Measurements from ENCODE around the gene IRGM.
"Not testable (repeated sequence)": the region's sequence is repeated elsewhere in the genome, so short reads cannot be mapped to it uniquely, and the experiment has no call there.

Gene IRGM

GRCh38 chr5:150846308-150846653, at the start of gene IRGM:
Gene IRGM, plus strand, starts transcription at chr5:150846521. Its CDS starts 1,603 bp downstream, at chr5:150848124.
- DNase-seq, result peak; percentile 66

GRCh38 chr5:150797384-150797783, 48.9 kb upstream of the IRGM start:
- no peak for DNase-seq

GRCh38 chr5:150801117-150801927, 45.0 kb upstream of the IRGM start:
- DNase-seq, result peak; percentile 66

GRCh38 chr5:150804388-150804787, 41.9 kb upstream of the IRGM start:
- DNase-seq, result no peak

GRCh38 chr5:150809363-150809762, 37.0 kb upstream of the IRGM start:
- no peak for DNase-seq

DNA sequence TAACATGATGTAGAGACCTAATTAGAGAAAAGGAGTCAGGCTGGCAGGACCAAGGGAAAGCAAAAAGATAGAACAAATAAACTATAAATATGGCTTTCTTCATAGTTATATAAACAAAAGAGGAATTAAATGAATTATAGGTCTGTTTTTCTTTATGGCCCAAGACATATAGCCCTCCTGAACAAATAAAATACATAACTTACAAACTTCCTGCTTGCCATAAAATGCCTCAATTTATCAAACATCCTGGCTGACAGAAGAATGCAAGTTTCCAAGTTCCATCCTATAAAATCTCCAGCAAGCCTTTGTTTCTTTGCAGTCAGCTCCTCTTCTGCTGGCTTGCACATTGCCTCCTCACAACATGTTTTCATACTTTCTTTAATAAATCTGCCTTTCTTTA, 31.3 kb upstream of the IRGM start:
- DNase-seq, result no peak

DNA sequence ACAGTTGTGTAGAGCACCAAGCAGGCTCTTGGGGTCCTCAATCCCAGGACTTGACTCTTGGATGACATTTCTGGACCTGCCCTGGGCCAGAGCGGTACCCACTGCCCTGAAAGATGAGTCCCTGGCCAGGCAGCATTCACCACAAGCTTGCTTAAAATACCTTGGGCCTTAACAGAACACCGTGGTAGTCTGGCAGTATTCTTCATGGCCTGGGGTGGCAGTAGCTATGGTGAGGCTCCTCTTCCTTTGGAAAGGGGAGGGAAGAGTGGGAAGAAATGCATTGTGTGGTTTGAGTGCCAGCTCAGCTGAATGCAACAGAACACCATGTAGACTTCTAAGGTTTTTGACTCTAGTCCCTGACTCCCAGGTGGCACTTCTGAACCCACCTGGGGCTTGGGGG, 29.4 kb upstream of the IRGM start:
- DNase-seq, result no peak

DNA sequence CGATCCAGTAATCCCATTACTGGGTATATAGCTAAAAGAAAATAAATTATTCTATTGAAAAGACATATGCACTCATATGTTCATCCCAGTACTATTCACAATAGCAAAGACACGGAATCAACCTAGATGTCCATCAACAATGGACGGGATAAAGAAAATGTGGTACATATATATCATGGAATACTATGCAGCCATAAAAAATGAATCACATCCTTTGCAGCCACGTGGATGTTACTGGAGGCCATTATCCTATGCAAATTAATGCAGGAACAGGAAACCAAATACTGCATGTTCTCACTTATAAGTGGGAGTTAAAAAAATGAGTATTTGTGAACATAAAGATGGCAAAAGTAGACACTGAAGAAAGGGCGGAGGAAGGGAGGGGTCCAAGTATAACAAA, 16.6 kb upstream of the IRGM start:
- no peak for DNase-seq

- DNase-seq, result not testable (repeated sequence)
Observed at GRCh38 chr5:150831821-150832220, 14.5 kb upstream of the IRGM start.

GRCh38 chr5:150836064-150836463, 10.3 kb upstream of the IRGM start:
- DNase-seq, result no peak

DNA sequence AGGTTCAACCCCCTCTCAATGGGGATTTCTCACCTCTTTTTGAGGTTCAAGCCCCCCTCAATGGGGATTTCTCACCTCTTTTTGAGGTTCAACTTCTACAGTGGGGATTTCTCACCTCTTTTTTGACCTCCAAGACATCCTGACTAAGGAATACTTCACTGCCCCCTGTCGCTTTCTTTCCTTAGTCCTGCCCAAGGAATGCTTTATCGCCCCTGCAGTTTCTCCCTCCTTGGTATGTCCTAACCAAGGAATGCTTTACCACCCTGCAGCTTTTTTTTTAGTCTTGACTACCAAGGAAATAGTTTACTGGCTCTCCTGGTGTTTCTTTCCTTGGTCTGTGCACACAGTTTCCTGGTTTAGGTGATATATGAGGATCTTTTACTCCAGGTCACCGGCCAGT, 9.6 kb upstream of the IRGM start:
- DNase-seq, result no peak

GRCh38 chr5:150845185-150845859, 999 bp upstream of the IRGM start:
- DNase-seq, result not testable (repeated sequence)

DNA sequence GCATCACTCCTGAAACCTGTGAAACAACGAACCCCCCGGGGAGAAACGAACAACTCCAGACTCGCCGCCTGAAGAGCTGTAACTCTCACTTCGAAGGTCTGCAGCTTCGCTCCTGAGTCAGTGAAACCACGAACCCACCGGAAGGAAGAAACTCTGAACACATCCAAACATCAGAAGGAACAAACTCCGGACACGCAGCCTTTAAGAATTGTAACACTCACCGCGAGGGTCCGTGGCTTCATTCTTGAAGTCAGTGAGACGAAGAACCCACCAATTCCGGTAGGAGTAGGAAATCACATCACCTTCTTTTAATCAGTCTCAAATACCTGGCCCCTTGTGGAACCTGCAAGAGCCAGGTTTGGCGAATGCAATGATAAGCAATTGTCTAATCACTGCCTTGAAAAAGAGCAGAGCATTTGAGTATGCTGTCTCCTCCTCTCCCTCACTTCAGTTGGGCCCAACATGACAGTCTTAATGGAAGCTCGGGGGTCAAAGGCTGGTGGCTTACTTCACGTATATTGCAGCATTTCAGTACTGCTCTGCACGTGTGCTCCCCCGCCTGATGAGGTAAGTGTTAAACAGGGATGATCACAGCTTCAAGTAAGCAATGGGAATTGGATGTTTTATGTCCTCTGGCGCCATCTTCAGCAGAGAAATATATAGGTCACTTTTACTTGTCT, 473 bp downstream of the IRGM start:
- DNase-seq, result peak; percentile 83

DNA sequence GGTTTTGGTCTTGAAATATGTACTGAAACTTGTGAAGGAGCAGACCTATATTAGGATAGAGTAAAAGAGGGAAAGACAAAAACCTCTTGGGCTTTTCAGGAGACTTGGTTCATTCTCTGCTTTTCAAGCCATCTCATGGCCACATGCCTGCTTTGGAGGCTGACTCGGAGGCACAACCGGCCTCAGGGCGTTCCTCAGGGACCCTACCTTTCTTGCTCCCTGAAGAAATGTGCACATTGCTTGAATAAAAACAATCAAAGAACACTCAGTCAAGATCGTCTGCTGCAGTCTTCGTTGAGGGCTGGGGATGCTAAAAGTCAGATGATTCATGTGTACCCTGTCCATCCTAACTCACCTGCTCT, 994 bp downstream of the IRGM start:
- DNase-seq, result no peak

- no peak for DNase-seq
Observed at GRCh38 chr5:150848271-150848670, 1.9 kb downstream of the IRGM start.

DNA sequence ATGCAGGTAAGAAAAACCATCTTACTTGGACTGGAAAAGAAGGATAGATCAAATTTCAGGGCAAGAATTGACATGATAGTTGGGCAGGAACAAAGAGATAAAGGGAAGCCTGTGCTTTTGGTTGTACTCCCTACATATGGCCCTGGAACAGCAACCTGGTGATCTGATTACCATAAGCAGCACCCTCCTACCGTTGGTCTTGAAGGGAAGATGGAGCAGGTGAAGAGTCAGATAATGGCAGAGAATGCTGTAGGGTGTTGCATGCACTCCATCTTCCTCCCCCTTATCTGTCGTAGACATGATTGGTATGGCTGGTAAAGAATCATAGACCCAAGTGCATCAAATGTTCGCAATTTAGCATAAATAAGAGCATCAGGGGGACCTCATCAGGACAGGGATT, 4.7 kb downstream of the IRGM start:
- DNase-seq, result no peak

DNA sequence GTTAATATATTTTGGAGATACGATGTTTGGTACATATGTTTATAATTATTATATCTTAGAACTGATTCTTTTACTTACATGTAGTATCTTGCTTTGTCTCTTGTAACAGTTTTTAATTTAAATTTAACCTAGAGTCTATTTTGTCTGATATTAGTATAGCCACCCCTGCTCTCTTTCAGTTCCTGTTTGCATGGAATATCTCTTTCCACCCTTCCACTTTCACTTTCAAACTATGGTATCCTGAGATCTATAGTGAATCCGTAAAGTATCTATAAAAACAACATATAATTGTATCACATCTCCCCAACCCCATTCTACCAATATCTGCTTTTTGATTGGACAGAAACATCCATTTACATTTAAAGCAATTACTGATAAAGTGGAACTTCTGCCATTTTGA, 7.2 kb downstream of the IRGM start:
- no peak for DNase-seq

DNA sequence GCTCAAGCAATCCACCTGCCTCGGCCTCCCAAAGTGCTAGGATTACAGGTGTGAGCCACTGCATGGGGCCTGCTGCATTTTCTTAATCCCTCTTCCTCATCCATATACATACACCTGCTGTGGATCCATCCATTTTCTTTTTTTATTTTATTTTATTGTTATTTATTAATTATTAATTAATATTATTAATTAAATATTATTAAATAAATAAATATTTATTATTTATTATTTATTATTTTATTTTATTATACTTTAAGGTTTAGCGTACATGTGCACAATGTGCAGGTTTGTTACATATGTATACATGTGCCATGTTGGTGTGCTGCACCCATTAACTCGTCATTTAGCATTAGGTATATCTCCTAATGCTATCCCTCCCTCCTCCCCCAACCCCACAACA, 10.4 kb downstream of the IRGM start:
- DNase-seq, result not testable (repeated sequence)

DNA sequence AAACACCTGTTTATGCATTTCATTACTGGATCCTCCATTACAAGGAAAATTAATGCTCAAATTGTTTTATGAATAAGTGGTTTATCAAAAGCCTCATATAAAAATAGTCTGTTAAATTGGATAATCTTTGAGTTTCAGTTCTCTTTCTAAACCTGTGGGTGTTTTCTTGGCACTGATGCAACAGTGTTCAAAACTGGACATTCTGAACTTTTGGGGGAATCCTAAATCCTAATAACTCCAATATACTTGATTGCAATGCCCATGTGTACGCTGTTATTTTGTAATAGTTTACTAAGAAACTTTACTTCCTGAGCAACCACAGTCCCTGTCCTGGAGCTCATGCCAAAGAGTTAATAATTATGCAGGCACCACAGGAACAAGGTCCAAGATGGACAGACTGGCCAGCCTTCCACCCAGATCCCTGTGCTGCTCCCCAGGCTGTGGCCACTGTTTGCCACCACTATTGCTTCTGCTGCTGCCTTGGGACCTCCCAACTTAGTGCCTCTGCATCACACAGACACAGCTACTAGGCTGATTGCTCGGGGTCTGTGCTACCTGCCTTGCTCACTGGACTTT, 14.0 kb downstream of the IRGM start:
- no peak for DNase-seq

- no peak for DNase-seq
Observed at GRCh38 chr5:150862070-150862469, 15.7 kb downstream of the IRGM start.

DNA sequence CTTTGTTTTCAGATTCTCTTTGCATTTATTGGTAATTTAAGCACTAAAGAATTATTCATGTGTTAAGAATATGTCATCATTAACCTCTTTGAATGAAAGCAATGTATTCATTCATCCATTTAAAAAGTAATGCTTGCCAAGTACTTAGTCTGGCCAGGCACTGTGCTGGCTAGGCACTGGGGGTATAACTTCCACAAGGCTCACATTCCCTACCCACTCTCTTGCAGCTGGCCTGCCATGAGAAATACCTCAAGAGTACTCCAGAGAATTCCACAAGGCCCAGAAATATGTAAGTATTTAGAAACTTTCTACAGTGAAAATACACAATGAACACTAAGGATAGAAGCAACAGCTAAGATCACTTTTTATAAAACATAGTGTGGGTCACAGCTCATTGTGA, 33.0 kb downstream of the IRGM start:
- no peak for DNase-seq

DNA sequence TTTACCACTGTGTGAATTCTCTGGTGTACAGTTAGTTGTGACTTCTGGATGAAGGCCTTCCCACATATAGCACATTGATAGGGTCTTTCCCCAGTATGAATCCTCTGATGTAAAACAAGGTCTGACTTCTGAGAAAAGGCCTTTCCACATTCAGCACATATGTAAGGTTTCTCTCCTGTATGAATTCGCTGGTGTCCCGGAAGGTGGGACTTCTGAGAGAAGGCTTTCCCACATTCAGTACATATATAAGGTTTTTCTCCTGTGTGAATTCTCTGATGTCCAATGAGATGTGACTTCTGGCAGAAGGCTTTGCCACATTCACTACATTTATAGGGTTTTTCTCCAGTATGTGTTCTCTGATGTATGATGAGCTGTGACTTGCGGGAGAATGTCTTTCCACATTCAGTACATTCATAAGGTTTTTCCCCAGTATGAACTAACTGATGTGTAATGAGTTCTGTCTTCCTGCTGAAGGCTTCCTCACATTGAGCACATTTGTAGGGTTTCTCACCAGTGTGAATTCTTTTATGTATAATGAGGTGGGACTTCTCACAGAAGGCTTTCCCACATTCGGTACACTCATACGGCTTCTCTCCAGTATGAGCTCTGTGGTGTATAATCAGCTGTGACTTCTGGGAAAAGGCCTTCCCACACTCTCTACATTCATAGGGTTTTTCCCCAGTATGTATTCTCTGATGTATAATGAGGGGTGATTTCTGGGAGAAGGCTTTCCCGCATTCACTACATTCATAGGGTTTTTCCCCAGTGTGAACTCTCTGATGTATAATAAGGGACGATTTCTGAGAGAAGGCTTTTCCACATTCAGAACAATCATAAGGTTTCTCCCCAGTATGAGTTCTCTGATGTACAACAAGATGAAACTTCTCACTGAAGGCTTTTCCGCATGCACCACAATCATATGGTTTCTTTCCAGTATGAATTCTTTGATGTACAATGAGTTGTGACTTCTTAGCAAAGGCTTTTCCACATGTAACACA, 49.4 kb downstream of the IRGM start:
- DNase-seq, result no peak

Data from CD4-positive, alpha-beta T cell treated with Interleukin-12 subunit alpha and Interleukin-12 subunit beta, for 1 hour (primary cell).